Neural progenitor cell (in vitro differentiated cells): ENCODE results near the gene HEYL. TPM values are rescaled to one million over a fixed set of nuclear protein-coding genes. Genes with fewer than 3 reads are reported as not detected.

Source experiments
- DNase-seq: peaks from one replicate; pipeline ENCODE4 v3.0.0-alpha.2; 2016; ENCODE audit warnings: low spot score
- H2AFZ ChIP-seq: fragments of 200-600 bp; sonication (generic); replicated peaks from 2 replicates; pipeline ENCODE4 v1.6.1; 2016; ENCODE audit warnings: antibody characterized with exemption
- H3F3A ChIP-seq: fragments of 200-600 bp; sonication (generic); 2 replicates; pipeline ENCODE4 v1.6.1; 2016; ENCODE audit warnings: antibody characterized with exemption, low read depth
- H3K27ac ChIP-seq: fragments of 200-600 bp; sonication (generic); 2 replicates; pipeline ENCODE4 v1.5.1; 2016; ENCODE audit warnings: mild to moderate bottlenecking
- H3K27me3 ChIP-seq: fragments of 200-600 bp; sonication (generic); 2 replicates; pipeline ENCODE4 v1.6.1; 2016; ENCODE audit warnings: mild to moderate bottlenecking, moderate library complexity
- H3K36me3 ChIP-seq: fragments of 200-600 bp; sonication (generic); 2 replicates; pipeline ENCODE4 v1.5.1; 2016
- H3K4me1 ChIP-seq: fragments of 200-600 bp; sonication (generic); 2 replicates; pipeline ENCODE4 v1.6.1; 2016; ENCODE audit warnings: mixed run types
- H3K4me2 ChIP-seq: fragments of 200-600 bp; sonication (generic); 2 replicates; pipeline ENCODE4 v1.6.1; 2016
- H3K4me3 ChIP-seq: fragments of 200-600 bp; sonication (generic); 2 replicates; pipeline ENCODE4 v1.5.1; 2016
- H3K79me2 ChIP-seq: fragments of 200-600 bp; sonication (generic); 2 replicates; pipeline ENCODE4 v1.6.1; 2016; ENCODE audit warnings: low read depth
- H3K9ac ChIP-seq: fragments of 200-600 bp; sonication (generic); 2 replicates; pipeline ENCODE4 v1.6.1; 2016
- H3K9me3 ChIP-seq: fragments of 200-600 bp; sonication (generic); 2 replicates; pipeline ENCODE4 v1.5.1; 2016; ENCODE audit warnings: low read depth
- H4K20me1 ChIP-seq: fragments of 200-600 bp; sonication (generic); 2 replicates; pipeline ENCODE4 v1.6.1; 2016; ENCODE audit warnings: low read depth
- H3K27ac Mint-ChIP-seq: 3 replicates; pipeline ENCODE4 v1.8.0; 2021; ENCODE audit warnings: mixed read lengths
- H3K27me3 Mint-ChIP-seq: 2 replicates; pipeline ENCODE4 v1.8.0; 2022; ENCODE audit warnings: low read depth, mild to moderate bottlenecking, inconsistent platforms, moderate library complexity, mixed read lengths; ENCODE audit not compliant: insufficient read depth
- H3K36me3 Mint-ChIP-seq: 3 replicates; pipeline ENCODE4 v1.8.0; 2021; ENCODE audit warnings: mixed read lengths
- H3K4me1 Mint-ChIP-seq: 3 replicates; pipeline ENCODE4 v1.8.0; 2021; ENCODE audit warnings: mixed read lengths
- H3K4me3 Mint-ChIP-seq: 3 replicates; pipeline ENCODE4 v1.8.0; 2021; ENCODE audit warnings: mild to moderate bottlenecking, moderate library complexity, mixed read lengths
- H3K9me3 Mint-ChIP-seq: 3 replicates; pipeline ENCODE4 v1.8.0; 2020; ENCODE audit warnings: mixed read lengths
- EZH2 ChIP-seq: fragments of 200-600 bp; sonication (generic); IDR thresholded peaks from 2 replicates; pipeline ENCODE4 v1.6.1; 2017; ENCODE audit warnings: antibody characterized with exemption, mild to moderate bottlenecking, moderate library complexity
- EZH2phosphoT487 ChIP-seq: fragments of 200-600 bp; sonication (generic); IDR thresholded peaks from 2 replicates; pipeline ENCODE4 v1.6.1; 2017; ENCODE audit warnings: antibody characterized with exemption
- total RNA-seq: library from RNA; depleted of rRNA; stranded (reverse); fragments of >200 nt; gene quantifications from 2 replicates; pipeline ENCODE4 v1.2.3, GENCODE V29; 2015; ENCODE audit warnings: low replicate concordance
- TF ChIP-seq, protein P1 (sequence below): fragments of 200-600 bp; sonication (generic); IDR thresholded peaks from 2 replicates; pipeline ENCODE4 v1.5.1; 2017; ENCODE audit warnings: antibody characterized with exemption, mild to moderate bottlenecking

Gene HEYL
- total RNA-seq, 1 donor from 2014 or later = 2.3 TPM

DNA sequence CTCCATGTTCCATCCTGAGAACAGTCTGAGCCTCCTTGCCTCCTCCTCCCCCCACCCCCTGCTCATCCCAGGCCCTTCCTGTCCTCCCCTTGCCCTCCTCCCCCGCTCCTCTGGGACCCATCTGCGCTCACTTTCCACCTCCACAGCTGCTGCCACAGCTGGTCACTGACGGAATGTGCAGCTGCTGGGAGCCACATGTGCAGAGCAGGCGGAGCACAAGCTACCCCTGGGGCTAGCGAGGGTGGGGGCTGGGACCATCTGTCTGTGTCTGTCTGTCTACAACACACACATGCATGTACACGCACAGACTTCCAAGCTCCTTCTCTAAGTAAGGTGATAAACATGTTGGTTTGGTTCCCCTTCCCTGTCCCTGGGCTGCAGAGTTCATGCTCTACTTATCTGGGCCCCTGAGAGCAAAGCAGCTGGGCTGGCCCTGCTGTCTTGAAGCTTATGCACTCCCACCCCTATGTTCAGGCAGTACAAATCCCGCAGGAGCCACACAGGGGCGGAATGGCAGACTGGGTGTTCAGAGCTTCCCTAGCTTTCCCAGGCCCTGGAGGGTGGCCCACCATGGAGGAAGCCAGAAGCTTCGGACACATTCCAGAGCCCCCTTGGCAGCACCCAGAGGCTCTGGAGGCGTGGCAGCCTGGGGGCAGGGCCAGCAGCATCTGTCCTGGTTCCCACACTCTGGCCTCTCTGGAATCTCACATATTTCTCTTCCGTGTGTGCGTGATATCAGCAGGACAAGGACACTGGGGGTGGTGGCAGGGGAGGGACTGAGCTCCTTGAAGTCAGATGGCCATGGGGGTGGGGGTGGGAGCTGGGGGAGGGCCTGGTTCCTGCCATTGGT, 7.0 kb upstream of the HEYL start:
- H2AFZ ChIP-seq = no peak overlapping the region
- DNase-seq = peak; percentile 71
- no peak overlapping the region for H3K4me3 ChIP-seq
- H4K20me1 ChIP-seq = no peaks in the 10 kb centered on the region
- H3K9ac ChIP-seq = no peak overlapping the region
- Mint-ChIP-seq H3K27me3 (peaks cover 9% of the 10 kb centered on the region), H3K4me3 (no peak overlapping the region), H3K4me1 (peaks cover 17% of the 10 kb centered on the region), H3K27ac (peak overlapping the region; percentile 91), H3K9me3 (no peaks in the 10 kb centered on the region), H3K36me3 (no peaks in the 10 kb centered on the region)
- no peaks in the 10 kb centered on the region for H3K79me2 ChIP-seq
- H3K9me3 ChIP-seq = no peaks in the 10 kb centered on the region
- H3K36me3 ChIP-seq = no peaks in the 10 kb centered on the region
- H3K4me2 ChIP-seq = no peak overlapping the region
- H3K27ac ChIP-seq = no peak overlapping the region
- H3K4me1 ChIP-seq = no peaks in the 10 kb centered on the region
- H3K27me3 ChIP-seq = peaks cover 73% of the 10 kb centered on the region
- H3F3A ChIP-seq = no peaks in the 10 kb centered on the region
- TF ChIP-seq EZH2 (no peak), EZH2phosphoT487 (no peak)
- TF ChIP-seq, protein P1, sequence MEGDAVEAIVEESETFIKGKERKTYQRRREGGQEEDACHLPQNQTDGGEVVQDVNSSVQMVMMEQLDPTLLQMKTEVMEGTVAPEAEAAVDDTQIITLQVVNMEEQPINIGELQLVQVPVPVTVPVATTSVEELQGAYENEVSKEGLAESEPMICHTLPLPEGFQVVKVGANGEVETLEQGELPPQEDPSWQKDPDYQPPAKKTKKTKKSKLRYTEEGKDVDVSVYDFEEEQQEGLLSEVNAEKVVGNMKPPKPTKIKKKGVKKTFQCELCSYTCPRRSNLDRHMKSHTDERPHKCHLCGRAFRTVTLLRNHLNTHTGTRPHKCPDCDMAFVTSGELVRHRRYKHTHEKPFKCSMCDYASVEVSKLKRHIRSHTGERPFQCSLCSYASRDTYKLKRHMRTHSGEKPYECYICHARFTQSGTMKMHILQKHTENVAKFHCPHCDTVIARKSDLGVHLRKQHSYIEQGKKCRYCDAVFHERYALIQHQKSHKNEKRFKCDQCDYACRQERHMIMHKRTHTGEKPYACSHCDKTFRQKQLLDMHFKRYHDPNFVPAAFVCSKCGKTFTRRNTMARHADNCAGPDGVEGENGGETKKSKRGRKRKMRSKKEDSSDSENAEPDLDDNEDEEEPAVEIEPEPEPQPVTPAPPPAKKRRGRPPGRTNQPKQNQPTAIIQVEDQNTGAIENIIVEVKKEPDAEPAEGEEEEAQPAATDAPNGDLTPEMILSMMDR = no peak

DNA sequence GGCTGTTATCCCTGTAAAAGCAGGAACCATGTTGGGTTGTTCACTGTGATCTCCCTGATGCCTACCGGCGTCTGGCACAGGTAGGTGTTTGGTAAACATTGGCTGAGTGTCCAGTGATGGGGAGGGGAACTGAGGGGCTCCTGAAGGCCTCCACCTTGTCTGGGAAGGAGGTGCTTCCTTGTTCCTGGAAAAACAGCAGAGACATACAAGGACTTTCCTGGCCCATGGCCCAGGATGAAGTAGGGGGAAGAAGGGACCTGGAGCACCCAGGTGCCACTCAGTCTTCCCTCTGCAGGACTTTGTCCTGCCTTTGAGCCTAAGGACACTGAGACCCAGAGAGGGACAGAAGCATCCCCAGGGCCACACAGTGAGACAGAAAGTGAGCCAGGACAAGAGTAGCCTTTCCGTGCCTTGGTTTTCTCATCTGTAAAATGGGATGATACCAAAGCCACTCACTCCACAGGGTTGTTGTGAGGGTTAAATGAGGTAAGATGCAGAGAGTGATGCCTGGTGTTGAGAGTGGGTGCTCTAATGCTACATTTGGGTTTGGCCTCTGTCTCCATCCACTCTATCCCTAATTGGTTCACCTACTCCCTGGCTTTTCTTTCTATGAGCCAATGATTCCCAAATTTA, 6.1 kb upstream of the HEYL start:
- no peak for DNase-seq
- no peak overlapping the region for H3K4me3 Mint-ChIP-seq
- H3K27ac Mint-ChIP-seq = no peak overlapping the region
- Histone ChIP-seq H3K36me3 (no peaks in the 10 kb centered on the region), H3K27me3 (peaks cover 74% of the 10 kb centered on the region), H3K9ac (no peak overlapping the region), H2AFZ (no peak overlapping the region), H3K9me3 (no peaks in the 10 kb centered on the region), H4K20me1 (no peaks in the 10 kb centered on the region), H3K4me2 (no peak overlapping the region), H3K4me3 (no peak overlapping the region), H3K4me1 (no peaks in the 10 kb centered on the region), H3K79me2 (no peaks in the 10 kb centered on the region), H3K27ac (no peak overlapping the region), H3F3A (no peaks in the 10 kb centered on the region)
- TF ChIP-seq EZH2 (no peak), EZH2phosphoT487 (no peak)
- TF ChIP-seq, protein P1 = no peak
- peaks cover 17% of the 10 kb centered on the region for H3K4me1 Mint-ChIP-seq
- peaks cover 16% of the 10 kb centered on the region for H3K27me3 Mint-ChIP-seq
- H3K9me3 Mint-ChIP-seq = no peaks in the 10 kb centered on the region
- no peaks in the 10 kb centered on the region for H3K36me3 Mint-ChIP-seq

DNA sequence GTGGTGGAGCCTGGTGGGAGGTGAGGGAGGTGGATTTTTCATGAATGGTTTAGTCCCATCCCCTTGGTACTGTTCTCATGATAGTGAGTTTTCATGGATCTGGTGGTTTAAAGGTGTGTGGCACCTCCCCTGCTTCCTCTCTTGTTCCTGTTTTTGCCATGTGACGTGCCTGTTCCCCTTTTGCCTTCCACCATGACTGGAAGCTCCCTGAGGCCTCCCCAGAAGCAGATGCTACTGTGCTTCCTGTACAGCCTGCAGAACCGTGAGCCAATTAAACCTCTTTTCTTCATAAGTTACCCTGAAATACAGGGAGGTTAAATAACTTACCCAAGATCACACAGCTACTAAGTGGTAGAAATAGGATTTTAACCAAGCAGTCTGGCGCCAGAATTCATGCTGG, 4.3 kb upstream of the HEYL start:
- peaks cover 77% of the 10 kb centered on the region for H3K27me3 ChIP-seq
- H3K4me1 Mint-ChIP-seq = peaks cover 17% of the 10 kb centered on the region

More for the DNA sequence above, 4.3 kb upstream of the HEYL start:
- H3K9me3 ChIP-seq = no peaks in the 10 kb centered on the region
- peaks cover 29% of the 10 kb centered on the region for H3K27me3 Mint-ChIP-seq
- H3K36me3 ChIP-seq = no peaks in the 10 kb centered on the region
- TF ChIP-seq EZH2 (no peak), EZH2phosphoT487 (no peak)
- TF ChIP-seq, protein P1 = no peak
- no peaks in the 10 kb centered on the region for H3K79me2 ChIP-seq
- H3K36me3 Mint-ChIP-seq = no peaks in the 10 kb centered on the region
- no peak for DNase-seq
- H3K4me2 ChIP-seq = no peak overlapping the region
- no peak overlapping the region for H2AFZ ChIP-seq
- no peak overlapping the region for H3K4me3 Mint-ChIP-seq
- no peak overlapping the region for H3K27ac Mint-ChIP-seq
- H3K27ac ChIP-seq = no peak overlapping the region
- no peaks in the 10 kb centered on the region for H3K9me3 Mint-ChIP-seq
- no peaks in the 10 kb centered on the region for H3F3A ChIP-seq
- H3K9ac ChIP-seq = no peak overlapping the region
- H3K4me3 ChIP-seq = no peak overlapping the region
- H4K20me1 ChIP-seq = no peaks in the 10 kb centered on the region
- no peaks in the 10 kb centered on the region for H3K4me1 ChIP-seq
